ENCODE measurements around the gene FUT2. TPM values are rescaled to one million over a fixed set of nuclear protein-coding genes. Genes with fewer than 3 reads are reported as not detected.

FUT2 gene
- total RNA-seq, 2 experiments from 2014 or later, result not detected

GRCh38 chr19:48658483-48658882 is 37.3 kb upstream of the FUT2 start:
- Mint-ChIP-seq H3K9me3 (no peaks in the 10 kb centered on the region), H3K27me3 (no peaks in the 10 kb centered on the region), H3K4me3 (no peak overlapping the region), H3K27ac (no peak overlapping the region), H3K36me3 (ENCODE audit: low read depth) (no peaks in the 10 kb centered on the region), H3K4me1 (ENCODE audit: low read depth) (peaks cover 7% of the 10 kb centered on the region)
- intact Hi-C loops (cut with micrococcal nuclease), result no loop called here
- ChIA-PET POLR2A (no interaction called here), CTCF (no interaction called here)
- ATAC-seq (no peak), DNase-seq (no peak)
- no peak for TF ChIP-seq CTCF (IDR thresholded peaks at IDR 0.05)

DNA sequence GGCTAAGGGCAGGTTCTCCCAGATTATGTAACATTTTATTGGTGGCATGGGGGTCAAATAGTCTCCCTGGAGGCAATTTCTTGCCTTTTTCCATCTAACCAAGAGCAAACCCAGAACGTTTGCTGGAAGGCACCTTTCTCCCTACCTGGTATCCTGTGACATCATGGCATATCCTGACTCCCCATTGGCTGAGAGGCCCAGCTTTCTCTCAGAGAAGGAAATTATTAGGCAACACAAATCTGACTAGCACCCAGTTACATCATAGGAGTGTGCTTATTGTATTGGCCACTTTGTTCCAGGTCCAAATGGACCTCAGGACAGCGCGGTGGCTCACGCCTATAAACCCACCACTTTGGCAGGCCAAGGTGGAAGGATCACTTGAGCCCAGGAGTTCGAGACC is 36.0 kb upstream of the FUT2 start:
- ChIA-PET POLR2A (interaction anchor here (0.7 kb wide), 1 partner anchor 107 kb away, joined by 3 read pairs; no protein-coding TSS in a partner anchor), CTCF (no interaction called here)
- no peaks in the 10 kb centered on the region for H3K9me3 Mint-ChIP-seq
- no peak for ATAC-seq
- H3K27ac Mint-ChIP-seq, result no peak overlapping the region
- intact Hi-C loops (cut with micrococcal nuclease), result no loop called here
- H3K4me1 Mint-ChIP-seq (ENCODE audit: low read depth), result peaks cover 7% of the 10 kb centered on the region
- DNase-seq, result no peak
- TF ChIP-seq CTCF (IDR thresholded peaks at IDR 0.05), result no peak
- no peak overlapping the region for H3K4me3 Mint-ChIP-seq
- no peaks in the 10 kb centered on the region for H3K36me3 Mint-ChIP-seq (ENCODE audit: low read depth)
- H3K27me3 Mint-ChIP-seq, result no peaks in the 10 kb centered on the region

DNA sequence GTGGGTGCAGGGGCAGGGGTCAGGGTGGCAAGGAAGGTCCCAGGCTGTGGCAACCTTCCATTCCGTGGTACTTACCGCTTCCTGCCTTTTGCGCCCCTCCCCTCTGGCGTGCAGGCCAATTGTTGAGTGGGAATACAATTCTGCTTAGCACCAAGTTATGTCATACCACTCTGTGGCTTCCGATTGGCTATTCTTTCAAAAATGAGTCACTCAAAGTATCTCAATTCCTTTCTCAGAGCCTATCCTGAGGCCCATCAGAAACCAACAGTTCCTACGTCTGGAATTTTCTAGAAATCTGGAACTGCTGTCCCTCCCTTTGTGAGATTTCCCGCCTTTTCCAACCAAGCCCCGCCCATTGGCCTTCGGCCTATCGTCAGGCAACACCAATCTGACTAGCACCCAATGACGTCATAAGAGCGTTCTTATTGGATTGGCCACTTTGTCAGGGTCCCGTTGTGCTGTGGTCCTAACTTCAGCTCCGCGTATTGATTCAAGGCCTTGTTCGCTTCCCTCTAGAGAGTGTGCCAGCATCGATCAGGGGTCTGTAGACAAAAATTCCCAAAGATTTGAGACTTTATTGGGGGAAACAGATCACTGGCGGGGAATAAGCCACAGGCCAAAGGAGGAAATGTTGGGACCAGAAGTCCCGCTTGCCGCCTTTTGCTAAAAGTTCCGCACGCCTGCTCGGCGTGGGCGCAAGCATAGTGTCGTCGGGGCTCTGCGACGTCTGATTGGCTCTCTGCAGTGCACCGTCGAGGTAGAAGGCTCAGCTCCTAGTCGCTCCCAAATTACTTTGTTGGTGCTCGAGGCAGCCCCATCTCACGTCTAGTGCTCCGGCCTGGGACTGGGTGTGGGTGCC is 34.7 kb upstream of the FUT2 start:
- CTCF ChIA-PET, result interaction anchor here (1.1 kb wide), 1 partner anchor 14 kb away, joined by 5 read pairs; no protein-coding TSS in a partner anchor

GRCh38 chr19:48661711-48662090 is 34.1 kb upstream of the FUT2 start:
- TF ChIP-seq CTCF (IDR thresholded peaks at IDR 0.05), result no peak
- Mint-ChIP-seq H3K4me1 (ENCODE audit: low read depth) (peaks cover 7% of the 10 kb centered on the region), H3K36me3 (ENCODE audit: low read depth) (no peaks in the 10 kb centered on the region), H3K27ac (no peak overlapping the region), H3K9me3 (no peaks in the 10 kb centered on the region), H3K27me3 (no peaks in the 10 kb centered on the region), H3K4me3 (no peak overlapping the region)
- CTCF ChIA-PET, result interaction anchor here (1.1 kb wide), 1 partner anchor 13 kb away, joined by 5 read pairs; no protein-coding TSS in a partner anchor
- POLR2A ChIA-PET, result no interaction called here
- no peak for ATAC-seq
- intact Hi-C loops (cut with micrococcal nuclease), result no loop called here
- DNase-seq, result no peak

More for the DNA sequence above, 34.7 kb upstream of the FUT2 start:
- peak; percentile 96 for ATAC-seq
- no peaks in the 10 kb centered on the region for H3K27me3 Mint-ChIP-seq
- H3K36me3 Mint-ChIP-seq (ENCODE audit: low read depth), result no peaks in the 10 kb centered on the region
- peak overlapping the region; percentile 54 for H3K4me3 Mint-ChIP-seq
- peak overlapping the region; percentile 96 for H3K27ac Mint-ChIP-seq
- intact Hi-C loops (cut with micrococcal nuclease), result no loop called here
- peaks cover 7% of the 10 kb centered on the region for H3K4me1 Mint-ChIP-seq (ENCODE audit: low read depth)
- no peak for TF ChIP-seq CTCF (IDR thresholded peaks at IDR 0.05)
- POLR2A ChIA-PET, result no interaction called here
- DNase-seq, result peak; percentile 89
- no peaks in the 10 kb centered on the region for H3K9me3 Mint-ChIP-seq

GRCh38 chr19:48663667-48664066 is 32.1 kb upstream of the FUT2 start:
- POLR2A ChIA-PET, result no interaction called here

More at GRCh38 chr19:48663667-48664066, 32.1 kb upstream of the FUT2 start:
- H3K4me3 Mint-ChIP-seq, result no peak overlapping the region
- intact Hi-C loops (cut with micrococcal nuclease), result no loop called here
- no peaks in the 10 kb centered on the region for H3K9me3 Mint-ChIP-seq
- H3K27me3 Mint-ChIP-seq, result no peaks in the 10 kb centered on the region
- DNase-seq, result no peak
- no peak overlapping the region for H3K27ac Mint-ChIP-seq
- peaks cover 7% of the 10 kb centered on the region for H3K4me1 Mint-ChIP-seq (ENCODE audit: low read depth)
- H3K36me3 Mint-ChIP-seq (ENCODE audit: low read depth), result no peaks in the 10 kb centered on the region
- no peak for TF ChIP-seq CTCF (IDR thresholded peaks at IDR 0.05)
- no peak for ATAC-seq
- CTCF ChIA-PET, result no interaction called here
